ACC112 (cell line): ENCODE data around the gene ERGIC3.
"Not testable (repeated sequence)": the region's sequence is repeated elsewhere in the genome, so short reads cannot be mapped to it uniquely, and the experiment has no call there.

Experiments used
- H2AFZ ChIP-seq: fragments of 200-600 bp; sonication (generic); one replicate; pipeline ENCODE4 v1.6.0; 2017; ENCODE audit warnings: antibody characterized with exemption, low read length; ENCODE audit not compliant: unreplicated experiment
- H3K27ac ChIP-seq: fragments of 200-600 bp; sonication (generic); 2 replicates; pipeline ENCODE4 v1.5.1; 2014; ENCODE audit warnings: low read depth, mild to moderate bottlenecking, antibody characterized with exemption, low read length, moderate library complexity
- H3K27me3 ChIP-seq: fragments of 200-600 bp; sonication (generic); 2 replicates; pipeline ENCODE4 v1.6.1; 2014; ENCODE audit warnings: mild to moderate bottlenecking, antibody characterized with exemption, low read length, moderate library complexity, mixed read lengths; ENCODE audit not compliant: insufficient read depth
- H3K36me3 ChIP-seq: fragments of 200-600 bp; sonication (generic); 2 replicates; pipeline ENCODE4 v1.6.1; 2016; ENCODE audit warnings: mild to moderate bottlenecking, antibody characterized with exemption, low read length, moderate library complexity, mixed read lengths; ENCODE audit not compliant: insufficient read depth
- H3K4me1 ChIP-seq: fragments of 200-600 bp; sonication (generic); one replicate; pipeline ENCODE4 v1.6.1; 2016; ENCODE audit warnings: low read length, mixed read lengths; ENCODE audit not compliant: insufficient read depth, unreplicated experiment, control insufficient read depth
- H3K4me3 ChIP-seq: fragments of 200-600 bp; sonication (generic); 2 replicates; pipeline ENCODE4 v1.5.1; 2014; ENCODE audit warnings: mild to moderate bottlenecking, low read depth, low read length
- H3K79me2 ChIP-seq: fragments of 200-600 bp; sonication (generic); one replicate; pipeline ENCODE4 v1.6.0; 2016; ENCODE audit warnings: low read length; ENCODE audit not compliant: control insufficient read depth, unreplicated experiment, insufficient read depth

The ERGIC3 gene

DNA sequence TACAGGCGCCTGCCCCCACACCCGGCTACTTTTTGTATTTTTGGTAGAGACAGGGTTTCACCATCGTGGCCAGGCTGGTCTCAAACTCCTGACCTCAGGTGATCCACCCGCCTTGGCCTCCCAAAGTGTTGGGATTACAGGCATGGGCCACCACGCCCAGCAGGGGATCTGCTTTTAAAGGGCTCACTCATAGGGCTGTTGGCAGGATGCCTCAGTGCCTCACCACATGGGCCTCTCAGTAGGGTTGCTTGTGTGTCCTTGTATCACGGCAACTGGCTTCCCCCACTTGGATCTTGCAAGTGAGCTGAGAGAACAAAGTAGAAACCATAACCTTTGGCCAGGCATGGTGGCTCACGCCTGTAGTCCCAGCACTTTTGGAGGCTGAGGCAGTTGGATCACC, 3.1 kb downstream of the ERGIC3 start:
- H3K27me3 ChIP-seq, H2AFZ ChIP-seq, H3K4me3 ChIP-seq, H3K27ac ChIP-seq, H3K36me3 ChIP-seq, H3K4me1 ChIP-seq, H3K79me2 ChIP-seq: not testable (repeated sequence)

DNA sequence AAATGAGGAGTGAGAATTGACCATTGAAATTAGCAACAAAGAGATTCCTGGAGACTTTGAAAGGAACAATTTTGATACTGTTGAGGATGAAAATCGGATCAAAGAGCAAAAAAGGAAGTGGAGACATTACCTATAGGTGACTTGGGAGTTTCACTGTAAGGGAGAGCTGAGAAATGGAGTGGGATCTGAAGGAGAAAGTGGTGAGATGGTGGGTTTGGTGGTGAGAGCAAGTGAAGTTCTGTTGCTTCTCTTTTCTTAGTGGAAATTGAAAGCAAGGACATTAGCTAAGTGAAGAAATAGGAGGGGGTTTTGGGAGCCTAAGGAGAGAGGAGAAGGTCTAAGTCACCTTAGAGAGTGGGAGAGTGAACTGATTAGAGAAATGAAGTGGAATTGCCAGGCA, 4.2 kb downstream of the ERGIC3 start:
- no peak overlapping the region for H3K27ac ChIP-seq
- no peak overlapping the region for H3K4me3 ChIP-seq
- peaks cover 4% of the 10 kb centered on the region for H3K79me2 ChIP-seq
- peaks cover 7% of the 10 kb centered on the region; the same call in 1 of the 2 replicates for H3K36me3 ChIP-seq
- H2AFZ ChIP-seq = no peak overlapping the region
- H3K27me3 ChIP-seq = no peaks in the 10 kb centered on the region
- peaks cover 4% of the 10 kb centered on the region for H3K4me1 ChIP-seq

DNA sequence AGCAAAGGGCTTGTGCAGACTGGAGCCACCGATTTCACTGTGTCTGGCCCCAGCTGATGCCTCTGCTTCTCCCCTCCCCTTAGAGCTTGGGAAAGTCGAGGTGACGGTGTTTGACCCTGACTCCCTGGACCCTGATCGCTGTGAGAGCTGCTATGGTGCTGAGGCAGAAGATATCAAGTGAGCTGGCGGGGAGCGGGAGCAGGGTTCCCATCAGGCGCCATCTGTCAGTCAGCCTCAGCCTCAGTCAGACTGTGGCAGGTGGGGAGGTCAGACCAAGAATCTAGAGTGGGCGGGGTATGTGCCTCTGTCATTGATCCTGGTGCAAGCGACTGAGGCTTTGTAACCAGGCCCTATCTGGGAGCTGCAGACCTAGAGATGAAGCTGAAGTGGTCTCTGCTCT, 5.5 kb downstream of the ERGIC3 start:
- no peaks in the 10 kb centered on the region for H3K4me1 ChIP-seq
- H3K36me3 ChIP-seq = peaks cover 7% of the 10 kb centered on the region; the same call in 1 of the 2 replicates

DNA sequence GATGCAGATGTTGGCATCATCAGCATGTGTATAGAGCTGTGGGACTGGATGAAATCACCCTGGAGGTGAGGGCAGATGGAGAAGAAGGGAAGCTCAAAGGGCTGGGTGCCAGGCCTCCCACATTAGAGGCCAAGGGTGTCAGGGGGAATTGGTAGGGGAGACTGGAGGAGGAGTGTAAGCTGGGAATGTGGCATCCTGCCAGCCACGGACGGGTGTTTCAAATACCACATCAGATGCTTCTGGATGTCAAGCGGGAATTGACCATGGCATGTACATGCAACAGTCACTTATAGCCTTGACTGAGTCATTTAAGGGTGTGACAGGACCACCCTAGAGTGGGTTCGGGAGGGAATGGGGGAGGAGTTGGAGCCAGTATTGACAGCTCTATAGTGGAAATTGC, 9.6 kb downstream of the ERGIC3 start:
- H3K79me2 ChIP-seq = no peaks in the 10 kb centered on the region
- H3K4me3 ChIP-seq = no peak overlapping the region
- no peaks in the 10 kb centered on the region for H3K36me3 ChIP-seq
- no peak overlapping the region for H2AFZ ChIP-seq
- H3K27me3 ChIP-seq = no peaks in the 10 kb centered on the region
- no peak overlapping the region for H3K27ac ChIP-seq
- H3K4me1 ChIP-seq = no peaks in the 10 kb centered on the region

More for the DNA sequence above, 5.5 kb downstream of the ERGIC3 start:
- Histone ChIP-seq H3K79me2 (peaks cover 4% of the 10 kb centered on the region), H2AFZ (no peak overlapping the region), H3K4me3 (no peak overlapping the region), H3K27ac (no peak overlapping the region), H3K27me3 (no peaks in the 10 kb centered on the region)

DNA sequence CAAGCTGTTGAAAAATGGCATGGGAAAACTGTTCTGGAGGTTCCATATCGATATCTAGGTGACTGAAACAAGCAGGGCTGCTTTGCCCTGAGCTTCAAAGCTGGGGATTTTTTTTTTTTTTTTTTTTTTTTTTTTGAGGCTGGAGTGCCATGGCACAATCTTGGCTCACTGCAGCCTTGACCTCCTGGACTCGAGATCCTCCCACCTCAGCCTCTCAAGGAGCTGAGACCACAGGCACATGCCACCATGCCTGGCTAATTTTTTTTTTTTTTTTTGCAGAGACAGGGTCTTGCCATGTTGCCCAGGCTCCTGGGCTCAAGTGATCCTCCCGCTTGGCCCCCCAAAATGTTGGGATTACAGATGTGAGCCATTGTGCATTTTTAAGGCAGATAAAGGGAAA, 11.0 kb downstream of the ERGIC3 start:
- no peak overlapping the region for H2AFZ ChIP-seq
- H3K27me3 ChIP-seq = no peaks in the 10 kb centered on the region
- H3K4me1 ChIP-seq = no peaks in the 10 kb centered on the region
- H3K79me2 ChIP-seq = no peaks in the 10 kb centered on the region
- peaks cover 5% of the 10 kb centered on the region; the same call in 1 of the 2 replicates for H3K36me3 ChIP-seq
- H3K4me3 ChIP-seq = no peak overlapping the region
- H3K27ac ChIP-seq = no peak overlapping the region

DNA sequence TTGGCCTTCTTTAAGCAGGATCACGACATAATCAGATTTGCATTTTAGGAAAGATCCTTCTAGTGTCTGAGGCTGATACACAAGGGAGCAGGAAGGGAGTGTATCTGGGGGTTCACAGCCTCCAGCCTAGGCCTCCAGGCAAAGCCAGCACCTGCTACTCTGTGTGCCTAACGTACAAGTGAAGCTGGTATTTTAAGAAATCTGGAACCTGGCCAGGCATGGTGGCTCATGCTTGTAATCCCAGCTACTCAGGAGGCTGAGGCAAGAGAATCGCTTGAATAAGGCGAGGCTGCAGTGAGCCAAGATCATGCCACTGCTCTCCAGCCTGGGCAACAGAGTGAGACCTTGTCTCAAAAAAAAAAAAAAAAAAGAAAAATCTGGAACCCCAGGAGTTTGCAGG, 13.6 kb downstream of the ERGIC3 start:
- not testable (repeated sequence) for H3K27me3 ChIP-seq, H3K4me3 ChIP-seq, H2AFZ ChIP-seq, H3K36me3 ChIP-seq, H3K79me2 ChIP-seq, H3K4me1 ChIP-seq, H3K27ac ChIP-seq

DNA sequence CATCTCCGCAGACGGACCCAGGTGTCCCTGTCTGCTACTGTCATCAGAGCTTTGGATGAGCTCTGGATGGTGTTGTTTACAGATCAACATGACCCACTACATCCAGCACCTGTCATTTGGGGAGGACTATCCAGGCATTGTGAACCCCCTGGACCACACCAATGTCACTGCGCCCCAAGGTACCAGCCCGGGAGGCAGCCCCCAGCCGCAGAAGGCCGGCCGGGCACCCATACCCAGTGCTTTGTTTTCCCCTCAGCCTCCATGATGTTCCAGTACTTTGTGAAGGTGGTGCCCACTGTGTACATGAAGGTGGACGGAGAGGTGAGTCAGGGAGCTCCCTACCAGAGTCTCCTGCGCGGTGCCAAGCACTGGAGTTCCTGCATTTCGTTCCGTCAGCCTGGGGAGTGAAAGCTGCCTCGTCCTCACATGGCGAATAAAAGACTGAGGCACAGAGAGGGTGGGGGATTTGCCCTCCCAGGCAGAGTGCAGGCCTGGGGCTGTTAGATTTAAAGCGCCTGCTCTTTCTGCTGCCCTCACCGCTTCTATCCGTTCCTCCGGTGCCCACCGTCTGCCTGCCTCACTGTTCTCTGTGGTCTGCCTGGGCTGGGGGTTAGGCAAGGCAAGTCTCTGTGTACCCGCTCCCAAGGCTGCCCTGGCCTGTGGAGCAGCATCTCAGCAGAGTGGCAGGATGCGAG, 14.2 kb downstream of the ERGIC3 start:
- Histone ChIP-seq H3K4me1 (no peaks in the 10 kb centered on the region), H3K4me3 (no peak overlapping the region), H2AFZ (no peak overlapping the region), H3K27ac (no peak overlapping the region), H3K79me2 (no peaks in the 10 kb centered on the region), H3K36me3 (peaks cover 10% of the 10 kb centered on the region; the same call in 1 of the 2 replicates), H3K27me3 (no peaks in the 10 kb centered on the region)

DNA sequence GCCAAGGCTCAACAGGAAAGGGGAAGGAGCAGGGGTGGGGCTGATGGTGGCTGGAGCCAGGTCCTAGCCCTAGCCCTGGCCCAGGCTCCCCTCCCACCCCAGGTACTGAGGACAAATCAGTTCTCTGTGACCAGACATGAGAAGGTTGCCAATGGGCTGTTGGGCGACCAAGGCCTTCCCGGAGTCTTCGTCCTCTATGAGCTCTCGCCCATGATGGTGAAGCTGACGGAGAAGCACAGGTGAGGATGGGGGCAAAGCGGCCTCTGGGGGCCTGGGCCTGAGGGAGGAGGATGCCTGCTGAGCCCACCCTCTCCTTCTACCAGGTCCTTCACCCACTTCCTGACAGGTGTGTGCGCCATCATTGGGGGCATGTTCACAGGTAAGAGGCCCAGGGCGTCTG, 15.0 kb downstream of the ERGIC3 start:
- no peak overlapping the region for H2AFZ ChIP-seq
- no peaks in the 10 kb centered on the region for H3K4me1 ChIP-seq
- H3K4me3 ChIP-seq = no peak overlapping the region
- H3K36me3 ChIP-seq = peaks cover 10% of the 10 kb centered on the region; the same call in 1 of the 2 replicates
- H3K27me3 ChIP-seq = no peaks in the 10 kb centered on the region
- H3K27ac ChIP-seq = no peak overlapping the region
- H3K79me2 ChIP-seq = no peaks in the 10 kb centered on the region

DNA sequence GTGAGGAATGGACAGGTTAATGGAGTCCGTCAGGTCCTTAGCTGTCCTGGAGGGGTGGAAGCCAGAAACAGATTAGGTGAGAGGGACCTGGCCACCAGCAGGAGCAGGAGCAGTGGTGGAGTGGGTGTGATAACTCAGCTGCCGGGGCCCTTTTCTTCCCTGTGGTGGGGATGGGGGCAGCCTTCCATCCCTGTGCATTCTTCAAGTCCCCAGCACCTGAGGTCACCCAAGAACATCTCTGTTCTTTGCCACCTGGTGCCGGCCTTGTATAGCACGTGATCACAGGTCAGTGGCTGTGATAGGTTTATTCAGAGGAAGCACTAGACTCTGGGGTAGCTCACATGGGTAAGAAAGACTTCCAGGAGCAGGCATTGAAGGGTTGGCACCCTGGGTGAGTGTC, 16.6 kb downstream of the ERGIC3 start:
- Histone ChIP-seq H3K4me1 (no peaks in the 10 kb centered on the region), H2AFZ (no peak overlapping the region), H3K79me2 (no peaks in the 10 kb centered on the region), H3K27ac (no peak overlapping the region), H3K36me3 (peaks cover 10% of the 10 kb centered on the region; the same call in 1 of the 2 replicates), H3K27me3 (no peaks in the 10 kb centered on the region), H3K4me3 (no peak overlapping the region)

DNA sequence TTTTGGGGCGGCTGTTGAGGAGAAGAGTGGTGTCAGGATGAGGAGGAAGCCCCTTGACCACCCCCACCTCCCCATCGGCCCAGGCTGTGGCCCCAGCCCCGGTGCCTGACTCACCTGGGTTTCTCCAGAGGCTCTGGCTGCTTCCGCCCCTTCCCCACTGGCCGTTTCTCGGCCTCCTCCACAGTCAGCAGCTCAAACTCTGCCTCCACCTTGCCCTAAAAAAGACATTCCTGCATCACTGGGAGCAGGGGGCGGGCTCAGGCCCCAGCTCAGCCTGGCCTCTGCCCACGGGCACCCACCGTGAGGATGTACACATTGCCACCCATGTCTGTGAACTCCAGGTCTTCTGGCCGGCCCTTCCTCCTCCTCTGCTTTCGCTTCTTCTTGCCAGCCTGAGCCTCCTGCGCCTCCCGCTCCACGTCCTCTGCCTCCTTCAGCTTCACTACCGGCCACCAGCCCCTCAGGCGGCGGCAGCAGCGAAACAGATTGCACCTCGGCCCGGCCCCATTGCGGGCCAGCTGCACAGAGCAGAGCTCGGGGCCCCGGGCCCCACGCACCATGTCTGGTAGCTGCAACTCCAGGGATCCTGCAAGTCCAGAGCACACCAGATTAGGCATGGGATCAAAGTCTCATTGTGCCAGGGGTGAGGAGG, 17.3 kb downstream of the ERGIC3 start:
- Histone ChIP-seq H3K36me3 (peaks cover 10% of the 10 kb centered on the region; the same call in 1 of the 2 replicates), H3K27ac (no peak overlapping the region), H3K4me3 (no peak overlapping the region), H3K4me1 (no peaks in the 10 kb centered on the region), H3K27me3 (no peaks in the 10 kb centered on the region), H3K79me2 (no peaks in the 10 kb centered on the region), H2AFZ (no peak overlapping the region)

DNA sequence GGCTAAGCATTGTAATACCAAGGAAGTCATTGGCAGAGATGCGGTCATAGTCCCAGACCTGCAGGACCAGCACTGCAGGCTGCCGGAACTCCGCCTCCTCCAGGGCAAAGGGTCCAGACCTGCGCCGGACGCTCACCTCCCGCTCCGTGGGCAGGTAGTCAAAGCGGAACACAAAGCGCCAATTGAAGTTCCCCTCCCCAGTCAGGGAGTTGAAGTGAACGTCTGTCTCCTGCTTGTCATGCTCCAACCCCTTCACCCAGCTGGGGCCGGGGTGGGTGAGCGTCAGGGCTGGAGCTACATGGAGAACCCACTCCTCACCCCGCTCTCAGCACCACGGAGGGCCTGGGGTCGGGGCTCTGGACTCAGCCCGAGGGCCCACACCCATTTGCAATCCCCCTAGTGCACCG, 18.2 kb downstream of the ERGIC3 start:
- Histone ChIP-seq H3K36me3 (peaks cover 10% of the 10 kb centered on the region; the same call in 1 of the 2 replicates), H3K79me2 (no peaks in the 10 kb centered on the region), H3K27me3 (no peaks in the 10 kb centered on the region), H3K4me1 (no peaks in the 10 kb centered on the region), H3K27ac (no peak overlapping the region), H2AFZ (no peak overlapping the region), H3K4me3 (no peak overlapping the region)
